GM18951 (cell line): Measurements from ENCODE around the gene PRRX2.
A peak's percentile ranks its signal among the peaks of the same experiment; 100 is the strongest.
"Not testable (repeated sequence)": the region's sequence is repeated elsewhere in the genome, so short reads cannot be mapped to it uniquely, and the experiment has no call there.

ENCODE experiments used
- POLR2A ChIP-seq: IDR thresholded peaks from 4 replicates; pipeline ENCODE4 v1.6.1; 2011; ENCODE audit warnings: mild to moderate bottlenecking; ENCODE audit not compliant: insufficient read length, insufficient read depth; ENCODE audit errors: extremely low read depth
- in situ Hi-C: fragments of 300-500 bp; cut with MboI; formaldehyde crosslinking; loops from one replicate; pipeline ENCODE4 v1.12.0; 2022; ENCODE audit warnings: low sequenced_read_pairs, mixed read lengths, inconsistent platforms; ENCODE audit not compliant: unreplicated experiment

PRRX2 gene

GRCh38 chr9:129737479-129738274, 72.2 kb downstream of the PRRX2 start:
- TF ChIP-seq POLR2A = peak; percentile 35
- in situ Hi-C loops = no loop called here

DNA sequence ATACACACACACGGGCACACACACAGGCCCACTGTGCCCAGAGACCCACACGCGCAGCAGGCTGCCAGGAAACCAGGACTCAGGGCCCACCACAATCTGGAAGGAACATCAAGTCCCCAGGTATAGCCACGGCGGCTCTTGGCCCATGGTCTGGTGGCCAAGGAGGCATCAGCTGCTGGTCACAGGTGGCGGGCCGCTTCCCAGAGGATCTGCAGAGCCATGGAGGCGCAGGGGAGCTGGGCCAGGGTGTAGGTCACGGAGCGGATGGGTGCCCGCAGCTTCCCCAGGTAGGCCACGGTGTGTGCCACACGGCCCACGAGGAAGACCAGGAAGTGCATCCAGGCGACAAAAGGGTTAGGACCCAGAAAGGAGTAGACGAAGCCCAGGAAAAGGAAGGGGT, 74.0 kb downstream of the PRRX2 start:
- in situ Hi-C loops = no loop called here
- no peak for TF ChIP-seq POLR2A

GRCh38 chr9:129740174-129740573, 74.7 kb downstream of the PRRX2 start:
- in situ Hi-C loops = no loop called here
- no peak for TF ChIP-seq POLR2A

GRCh38 chr9:129740666-129741464, 75.4 kb downstream of the PRRX2 start:
- TF ChIP-seq POLR2A = no peak
- in situ Hi-C loops = no loop called here

DNA sequence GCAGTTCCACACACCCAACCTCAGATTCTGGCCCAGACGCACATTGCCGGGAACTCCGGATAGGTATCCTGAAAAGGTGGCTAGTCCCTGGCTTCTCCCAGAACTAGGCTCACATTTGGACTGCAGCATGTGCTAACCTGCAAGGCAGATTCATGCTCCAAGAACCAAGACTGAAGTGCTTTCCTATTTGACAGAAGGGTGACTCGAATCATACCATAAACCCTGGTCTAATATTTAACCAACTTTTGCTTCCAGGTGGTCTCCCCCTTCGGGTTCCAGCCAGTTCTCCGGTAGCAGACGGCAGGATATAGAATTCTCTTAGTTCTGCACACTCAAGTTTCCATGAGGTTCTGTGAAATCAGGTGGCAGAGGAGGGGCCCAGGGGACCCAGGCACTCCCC, 79.8 kb downstream of the PRRX2 start:
- in situ Hi-C loops = no loop called here

DNA sequence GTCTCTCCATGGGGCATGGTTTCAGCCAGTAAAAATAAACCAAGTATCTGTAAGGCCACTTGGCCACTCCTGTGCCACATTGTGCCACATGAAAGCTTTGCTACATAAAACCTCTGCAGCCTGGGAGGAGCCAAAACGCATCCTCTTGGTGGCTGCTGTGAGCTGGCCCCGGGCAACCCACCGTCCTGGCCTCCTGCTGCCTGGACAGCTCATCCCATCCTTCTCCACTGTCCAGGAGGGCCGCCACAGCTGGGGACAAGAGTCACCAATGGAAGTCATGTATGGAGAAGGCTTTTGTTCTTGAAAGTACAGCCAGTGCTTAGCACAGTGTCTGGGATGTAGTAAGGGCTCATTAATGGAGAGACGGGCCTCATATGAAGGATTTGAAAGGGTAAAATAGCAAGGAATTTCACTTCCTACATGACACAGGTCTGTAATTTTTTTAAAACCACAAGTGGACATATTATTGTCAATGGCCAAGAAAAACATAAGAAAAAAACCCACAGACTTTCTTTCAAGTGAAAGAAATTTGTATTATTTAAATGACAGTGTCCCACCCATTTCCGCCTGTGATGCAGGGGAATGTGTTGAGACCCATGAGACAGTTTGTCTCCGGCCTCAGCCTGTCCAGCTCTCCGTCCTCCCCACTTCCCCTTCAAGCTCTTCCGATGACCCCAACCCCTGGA, 80.8 kb downstream of the PRRX2 start:
- no peak for TF ChIP-seq POLR2A

More for the DNA sequence above, 79.8 kb downstream of the PRRX2 start:
- TF ChIP-seq POLR2A = no peak

GRCh38 chr9:129748249-129748648, 82.8 kb downstream of the PRRX2 start:
- in situ Hi-C loops = no loop called here
- TF ChIP-seq POLR2A = no peak

More for the DNA sequence above, 80.8 kb downstream of the PRRX2 start:
- in situ Hi-C loops = no loop called here

- in situ Hi-C loops = not testable (repeated sequence)
Observed at GRCh38 chr9:129749052-129749451, 83.6 kb downstream of the PRRX2 start.

DNA sequence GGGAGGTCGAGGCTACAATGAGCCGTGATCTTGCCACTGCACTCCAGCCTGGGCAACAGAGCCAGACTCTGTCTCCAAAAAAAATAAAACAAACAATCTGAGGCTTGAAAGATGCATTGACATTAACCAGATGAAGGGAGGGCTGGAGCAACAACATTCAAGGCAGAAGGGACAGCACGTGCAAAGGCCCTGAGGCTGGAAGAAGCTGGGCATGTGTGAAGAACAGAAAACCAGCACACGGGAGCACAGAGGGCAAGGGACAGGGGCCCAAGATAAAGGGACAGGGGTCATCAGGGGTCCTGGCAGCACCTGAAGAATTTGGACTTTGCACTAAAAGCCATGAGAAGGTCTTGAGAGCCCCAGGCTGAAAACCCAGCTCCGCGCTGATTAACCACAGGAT, 84.1 kb downstream of the PRRX2 start:
- no peak for TF ChIP-seq POLR2A
- in situ Hi-C loops = no loop called here

DNA sequence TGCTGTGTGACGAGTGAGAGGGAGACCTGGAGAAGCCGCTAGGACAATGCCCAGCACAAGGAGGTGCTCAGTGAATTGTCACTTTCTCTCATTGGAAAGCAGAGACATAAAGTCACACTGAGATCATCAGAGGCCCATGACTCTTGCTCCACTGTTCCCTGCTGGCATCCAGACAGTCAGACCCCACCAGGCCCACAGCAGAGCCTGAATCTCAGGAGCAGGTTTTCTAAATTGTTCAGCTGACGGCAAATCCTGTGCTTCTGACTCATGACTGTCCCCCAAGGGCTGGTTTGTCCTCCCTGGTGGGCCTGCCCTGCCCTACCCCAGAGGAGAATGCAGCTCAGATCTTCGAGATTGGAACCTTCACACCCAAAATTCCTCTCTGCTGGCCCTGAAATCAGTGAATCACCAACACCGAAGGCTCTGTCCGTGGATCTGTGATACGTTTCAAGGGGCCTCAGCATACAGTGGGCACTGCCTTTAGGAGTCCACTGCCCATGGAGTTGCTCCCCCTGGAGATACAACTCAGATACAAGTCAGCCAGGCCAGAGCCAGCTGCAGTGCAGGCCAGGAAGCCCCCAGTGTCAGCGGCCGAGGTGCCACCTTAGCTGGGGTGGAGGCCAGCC, 84.7 kb downstream of the PRRX2 start:
- no peak for TF ChIP-seq POLR2A
- in situ Hi-C loops = no loop called here

DNA sequence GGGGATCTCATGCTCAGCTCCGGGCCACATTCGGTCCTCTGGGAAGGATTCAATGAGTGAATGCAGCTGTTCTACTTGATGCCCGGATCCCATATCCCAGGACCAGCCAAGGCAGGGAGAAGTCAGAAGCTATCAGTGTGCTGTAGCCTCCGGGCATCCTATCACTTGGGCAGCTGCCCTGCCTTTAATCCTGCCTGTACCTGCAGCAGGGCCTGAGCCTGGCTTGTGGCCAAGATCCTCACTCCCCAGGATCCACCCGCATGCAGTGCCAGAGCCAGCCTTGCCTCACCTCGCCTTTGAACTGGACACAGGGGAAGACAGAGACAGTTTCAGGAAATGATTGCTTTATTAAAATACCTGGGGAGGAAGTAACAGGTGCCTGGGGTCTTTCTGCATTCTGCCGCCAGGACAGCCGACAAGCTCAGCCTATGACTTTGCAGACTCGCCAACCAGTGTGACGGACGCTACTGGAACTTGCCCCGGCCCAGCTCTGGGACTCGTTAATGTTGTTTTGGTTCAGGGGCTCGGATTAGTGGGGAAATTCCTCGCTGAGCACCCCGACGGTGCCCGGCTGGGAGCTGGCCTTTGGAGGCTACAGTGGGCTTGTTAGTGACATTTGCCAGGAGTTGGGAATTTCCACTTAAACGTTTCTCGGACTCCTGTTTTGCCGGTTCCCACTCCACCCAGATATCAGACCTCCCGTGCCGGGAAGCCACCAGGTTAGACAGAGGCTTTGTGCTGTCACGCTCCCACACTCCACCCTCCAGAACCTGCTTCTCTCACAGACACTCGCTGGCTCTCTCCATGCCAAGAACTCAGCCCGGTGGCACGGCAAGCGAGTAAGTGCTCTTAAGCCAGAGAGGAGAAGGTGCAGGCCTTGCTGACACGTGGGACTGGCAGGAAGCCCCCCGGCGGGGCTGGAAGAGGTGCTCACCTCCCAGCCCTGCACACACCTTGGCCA, 86.7 kb downstream of the PRRX2 start:
- in situ Hi-C loops = no loop called here
- no peak for TF ChIP-seq POLR2A
